ENCODE results near the gene NCOA1.
"Not testable (repeated sequence)": the region's sequence is repeated elsewhere in the genome, so short reads cannot be mapped to it uniquely, and the experiment has no call there.

Gene NCOA1

DNA sequence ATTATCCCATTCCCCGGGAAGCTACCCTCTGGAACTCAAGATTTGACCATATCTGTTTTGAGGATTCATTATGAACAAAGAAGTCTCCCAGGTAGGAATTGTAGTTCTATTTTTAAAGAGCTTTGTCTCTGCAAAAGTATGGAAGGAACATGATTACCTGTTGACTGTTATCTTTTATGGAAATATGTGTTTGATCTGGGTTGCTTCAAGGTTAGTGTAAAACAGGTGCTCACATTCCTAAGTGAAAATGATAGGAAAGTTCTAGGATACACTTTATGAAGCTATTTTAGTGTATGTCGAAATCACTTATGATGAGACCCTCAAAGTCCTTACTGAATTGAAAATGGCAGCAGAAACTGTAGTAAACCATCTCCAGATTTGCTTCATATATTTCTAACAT, 153.0 kb downstream of the NCOA1 start:
- DNase-seq, result no peak

DNA sequence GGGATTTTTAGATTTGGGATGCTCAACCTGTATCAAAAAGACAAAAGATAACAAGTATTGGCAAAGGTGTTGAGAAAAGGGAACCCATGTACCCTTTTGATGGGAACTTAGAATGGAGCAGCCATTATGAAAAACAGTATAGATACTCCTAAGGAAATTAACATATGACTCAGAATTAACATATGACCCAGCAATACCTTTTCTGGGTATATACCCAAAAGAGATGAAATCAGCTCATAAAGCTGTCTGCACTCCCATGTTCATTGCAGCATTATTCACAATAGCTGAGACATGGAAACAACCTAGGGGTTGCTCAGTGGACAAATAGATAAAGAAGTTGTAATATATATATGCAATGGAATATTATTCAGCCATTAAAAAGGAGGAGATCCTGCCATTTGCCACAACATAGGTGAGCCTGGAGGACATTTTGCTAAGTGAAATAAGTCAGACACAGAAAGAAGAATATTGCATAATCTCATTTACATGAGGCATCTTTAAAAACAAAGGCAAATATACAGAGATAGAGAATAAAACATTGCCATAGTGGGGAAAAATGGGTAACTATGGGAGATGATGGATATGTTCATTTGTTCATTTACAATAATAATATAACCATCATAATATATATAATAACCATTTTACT, 160.1 kb downstream of the NCOA1 start:
- DNase-seq, result no peak

DNA sequence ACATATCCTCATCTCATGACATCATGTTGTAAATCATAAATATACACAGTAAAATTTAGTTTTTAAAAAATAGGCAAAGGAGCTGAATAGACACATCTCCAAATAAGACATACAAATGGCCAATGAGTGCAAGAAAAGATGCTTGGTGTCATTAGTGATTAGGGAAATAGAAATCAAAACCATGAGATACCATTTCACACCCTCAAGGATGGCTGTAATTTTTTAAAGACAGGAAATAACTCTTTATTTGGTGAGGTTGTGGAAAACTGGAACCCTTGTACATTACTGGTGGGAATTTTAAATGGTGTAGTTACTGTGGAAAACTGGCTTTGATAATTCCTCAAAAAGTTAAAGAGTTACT, 160.6 kb downstream of the NCOA1 start:
- DNase-seq, result no peak

- DNase-seq, result no peak
Measured at GRCh38 chr2:24652265-24653182, 161.5 kb downstream of the NCOA1 start.

DNA sequence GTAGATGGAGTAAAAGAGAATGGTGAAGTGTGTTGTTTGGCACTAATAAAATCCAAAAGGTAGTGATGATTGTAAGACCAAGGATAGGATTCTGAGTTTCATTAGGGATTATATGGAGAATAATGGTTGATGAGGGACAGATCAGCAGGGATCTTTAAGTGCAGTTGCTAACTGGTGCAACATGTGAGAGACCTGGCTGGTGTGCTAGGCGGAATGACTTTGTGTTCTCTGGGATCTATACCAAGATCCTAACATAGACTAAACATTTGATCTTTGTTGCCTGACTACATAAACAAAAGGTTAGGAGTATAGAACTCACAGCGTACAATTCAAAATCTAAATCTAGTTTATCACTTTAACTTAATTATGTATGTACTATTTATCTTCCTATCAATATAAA, 166.8 kb downstream of the NCOA1 start:
- DNase-seq, result no peak

DNA sequence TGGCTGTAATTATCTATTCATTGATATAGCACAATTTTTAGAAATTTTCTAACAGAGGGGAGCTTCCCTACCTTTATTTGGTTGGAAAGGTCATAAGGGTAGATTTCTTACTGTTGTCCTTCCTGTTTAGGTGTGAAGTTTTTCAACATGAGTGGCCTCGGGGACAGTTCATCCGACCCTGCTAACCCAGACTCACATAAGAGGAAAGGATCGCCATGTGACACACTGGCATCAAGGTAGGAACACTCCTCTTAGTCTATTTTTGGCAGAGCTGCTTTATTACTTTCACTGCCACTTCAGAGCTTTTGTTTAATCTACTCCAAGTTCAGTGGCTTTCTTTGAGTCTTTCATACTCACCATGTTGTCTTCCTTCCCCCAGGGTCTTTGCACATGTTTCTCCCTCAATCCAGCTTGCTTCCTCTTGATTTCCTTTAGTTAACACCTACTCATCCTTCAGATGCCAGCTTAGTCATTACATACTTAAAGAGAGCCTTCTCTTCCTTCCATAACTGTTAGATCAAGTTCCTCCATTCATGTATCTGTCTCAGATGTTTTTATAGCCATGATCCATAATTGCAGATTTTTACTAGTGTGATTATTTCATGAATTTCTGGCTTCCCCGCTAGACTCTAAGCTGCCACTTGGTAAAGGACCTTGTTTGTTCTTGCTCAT, 167.6 kb downstream of the NCOA1 start:
- no peak for DNase-seq

DNA sequence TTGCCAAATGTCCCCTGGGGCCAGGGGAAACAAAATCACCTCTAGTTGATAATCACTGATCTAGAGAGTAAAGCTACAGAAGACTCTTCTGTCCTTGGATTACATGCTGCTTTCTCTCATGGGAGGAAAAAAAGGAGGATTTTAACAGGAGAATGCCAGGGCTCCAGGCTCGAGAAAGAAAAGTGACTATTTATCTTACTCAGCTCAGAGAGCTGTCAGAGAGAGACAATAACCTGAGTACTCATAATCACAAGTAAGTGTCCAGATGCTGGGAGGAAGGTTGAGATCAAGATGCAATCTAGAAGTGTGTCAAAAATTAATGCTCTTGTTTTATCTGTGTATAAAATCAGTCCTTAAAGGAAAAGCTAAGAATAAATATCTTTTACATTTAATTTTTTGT, 168.8 kb downstream of the NCOA1 start:
- DNase-seq, result no peak

DNA sequence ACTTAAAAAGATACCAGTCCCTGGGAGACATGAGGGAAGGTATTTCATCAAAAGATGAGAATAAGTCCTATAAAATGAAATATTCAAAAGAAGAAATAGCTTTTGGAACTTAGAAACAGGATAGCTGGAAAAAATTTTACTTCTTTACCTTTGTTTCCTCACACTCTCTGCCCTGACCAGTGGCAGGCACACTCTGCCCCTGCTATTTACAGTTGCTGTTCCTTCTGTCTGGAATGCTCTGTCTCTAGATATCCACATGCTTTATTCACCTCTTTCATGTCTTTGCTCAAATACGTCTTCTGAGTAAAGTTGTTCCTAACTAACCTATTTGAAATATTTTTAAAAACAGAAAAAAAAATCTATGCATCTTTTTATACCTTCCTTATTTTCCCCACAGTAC, 176.5 kb downstream of the NCOA1 start:
- no peak for DNase-seq

- DNase-seq, result no peak
Measured at GRCh38 chr2:24671230-24671629, 180.2 kb downstream of the NCOA1 start.

GRCh38 chr2:24672589-24672988, 181.5 kb downstream of the NCOA1 start:
- DNase-seq, result no peak

DNA sequence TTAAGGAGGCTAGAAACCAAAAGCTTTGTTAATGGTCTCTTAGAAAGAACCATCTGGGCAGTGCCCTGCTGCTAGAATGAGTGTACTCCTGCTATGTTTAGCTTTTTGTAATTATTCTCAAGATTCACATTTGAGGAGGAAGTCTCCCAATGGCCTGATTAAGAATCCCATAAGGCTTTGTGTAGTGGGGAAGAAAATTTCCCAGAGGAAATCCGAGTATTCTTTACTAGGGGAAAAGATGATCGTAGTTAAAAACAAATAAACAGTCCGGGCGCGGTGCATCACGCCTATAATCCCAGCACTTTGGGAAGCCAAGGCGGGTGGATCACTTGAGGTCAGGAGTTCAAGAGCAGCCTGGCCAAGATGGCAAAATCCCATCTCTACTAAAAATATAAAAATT, 184.3 kb downstream of the NCOA1 start:
- no peak for DNase-seq

- DNase-seq, result no peak
Measured at GRCh38 chr2:24676493-24676892, 185.4 kb downstream of the NCOA1 start.

- not testable (repeated sequence) for DNase-seq
Measured at GRCh38 chr2:24678066-24678465, 187.0 kb downstream of the NCOA1 start.

GRCh38 chr2:24680196-24680595, 189.1 kb downstream of the NCOA1 start:
- DNase-seq, result no peak

GRCh38 chr2:24682304-24682703, 191.2 kb downstream of the NCOA1 start:
- no peak for DNase-seq

DNA sequence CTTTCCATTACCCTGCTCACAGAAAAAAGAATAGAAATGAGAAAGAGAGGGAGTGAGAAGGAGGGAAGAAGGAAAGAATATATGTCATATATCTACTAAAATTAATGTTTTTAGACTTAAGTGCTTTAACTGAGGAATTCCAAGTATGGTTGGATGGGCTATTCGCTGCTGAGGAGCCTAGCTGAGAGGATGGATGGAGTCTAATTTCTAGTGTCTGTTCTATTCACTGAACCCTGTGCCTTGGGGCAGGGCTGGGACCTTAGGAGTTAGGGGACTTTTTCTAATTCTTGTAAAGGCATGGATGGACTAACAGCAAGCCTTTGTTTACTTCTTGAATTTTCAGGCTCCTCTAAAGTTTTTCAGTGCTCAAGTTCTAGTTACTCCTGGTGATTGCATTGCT, 192.4 kb downstream of the NCOA1 start:
- no peak for DNase-seq

GRCh38 chr2:24690524-24690923, 199.5 kb downstream of the NCOA1 start:
- DNase-seq, result no peak

- DNase-seq, result no peak
Measured at GRCh38 chr2:24691806-24692205, 200.8 kb downstream of the NCOA1 start.

DNA sequence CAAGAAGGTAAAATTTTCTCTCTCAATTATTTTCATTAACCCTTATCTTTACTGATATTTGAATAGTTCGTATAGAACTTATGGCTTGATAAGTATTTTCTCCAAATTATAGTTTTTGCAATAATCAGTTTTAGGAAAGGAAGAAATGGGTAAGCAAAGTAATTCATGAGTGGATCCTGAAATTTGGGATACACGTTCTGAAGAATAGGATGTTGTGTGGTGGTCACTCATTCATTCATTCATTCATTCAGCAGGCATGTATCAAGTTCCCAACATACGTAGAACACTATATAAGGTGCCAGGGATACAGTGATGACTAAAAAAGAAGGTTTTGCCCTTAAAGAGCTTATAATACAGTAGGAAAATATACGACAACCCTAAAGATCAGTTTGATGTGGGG, 206.7 kb downstream of the NCOA1 start:
- DNase-seq, result no peak

DNA sequence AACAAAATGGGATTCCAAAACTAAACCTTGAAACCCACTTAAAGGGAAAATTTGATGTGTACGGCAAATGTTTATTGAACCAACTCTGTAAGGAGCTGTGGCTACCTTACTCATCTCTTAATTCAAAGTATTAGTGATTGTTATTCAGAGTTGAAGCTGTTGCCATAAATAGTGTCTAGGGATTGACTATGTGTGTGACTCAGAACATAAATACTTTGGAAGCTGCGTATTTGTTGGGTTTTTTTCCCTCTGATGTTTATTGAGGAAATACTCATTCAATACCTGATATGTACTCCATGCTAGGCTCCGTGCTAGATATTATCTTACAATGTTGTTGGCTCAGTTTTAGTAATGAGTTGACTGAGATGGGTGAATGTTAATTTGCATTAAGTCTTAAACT, 211.7 kb downstream of the NCOA1 start:
- no peak for DNase-seq

DNA sequence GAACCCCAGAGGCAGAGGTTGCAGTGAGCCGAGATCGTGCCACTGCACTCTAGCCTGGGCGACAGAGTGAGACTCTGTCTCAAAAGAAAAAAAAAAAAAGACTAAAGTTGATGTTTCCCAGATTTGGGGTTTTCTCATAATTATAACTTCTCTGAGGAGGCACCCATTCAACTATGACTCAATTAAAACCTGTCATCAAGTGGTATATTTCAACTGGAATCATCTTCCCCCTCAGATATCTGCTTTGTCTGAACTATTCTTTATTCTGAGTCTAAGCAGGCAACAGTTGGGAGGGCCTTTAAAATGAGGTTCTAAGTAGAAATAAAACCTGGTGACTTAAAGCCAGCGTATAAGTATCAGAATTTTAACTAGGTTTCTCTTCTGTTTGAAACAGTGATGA, 213.6 kb downstream of the NCOA1 start:
- DNase-seq, result no peak

DNA sequence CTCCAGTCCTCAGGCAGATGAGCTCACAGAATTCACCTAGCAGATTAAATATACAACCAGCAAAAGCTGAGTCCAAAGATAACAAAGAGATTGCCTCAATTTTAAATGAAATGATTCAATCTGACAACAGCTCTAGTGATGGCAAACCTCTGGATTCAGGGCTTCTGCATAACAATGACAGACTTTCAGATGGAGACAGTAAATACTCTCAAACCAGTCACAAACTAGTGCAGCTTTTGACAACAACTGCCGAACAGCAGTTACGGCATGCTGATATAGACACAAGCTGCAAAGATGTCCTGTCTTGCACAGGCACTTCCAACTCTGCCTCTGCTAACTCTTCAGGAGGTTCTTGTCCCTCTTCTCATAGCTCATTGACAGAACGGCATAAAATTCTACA, 216.1 kb downstream of the NCOA1 start:
- DNase-seq, result no peak

DNA sequence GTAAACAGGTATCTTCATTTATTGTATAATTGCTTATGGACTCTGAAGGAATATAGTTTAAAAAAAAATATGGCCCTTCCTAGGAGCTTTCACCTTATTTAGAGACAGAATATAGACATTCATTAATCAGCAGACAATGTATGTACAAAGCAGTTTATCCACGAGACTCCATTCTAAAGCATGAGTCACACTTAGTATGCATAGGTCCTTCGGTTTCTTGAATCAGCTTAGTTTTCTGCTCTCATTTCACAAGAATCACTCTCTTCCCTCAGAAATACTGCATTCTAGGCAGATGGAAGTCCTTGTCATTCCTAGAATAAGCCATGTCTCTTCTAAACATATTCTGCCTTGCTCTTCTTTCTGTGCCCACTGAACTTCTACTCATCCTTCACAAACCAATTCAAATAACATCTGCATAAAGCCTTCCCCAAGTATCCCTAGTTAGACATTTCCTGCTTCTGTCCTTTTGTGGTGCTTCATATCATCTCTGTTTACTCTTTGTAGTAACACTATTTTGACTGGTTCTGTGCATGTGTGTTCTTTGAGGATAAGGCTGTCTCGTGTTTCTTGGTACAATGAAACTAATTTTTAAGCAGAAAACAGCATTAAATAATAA, 217.6 kb downstream of the NCOA1 start:
- DNase-seq, result no peak

GRCh38 chr2:24710806-24711205, 219.8 kb downstream of the NCOA1 start:
- no peak for DNase-seq
